H9 (cell line): Measurements from ENCODE around the gene RPL12. TPM values are rescaled to one million over a fixed set of nuclear protein-coding genes. Genes with fewer than 3 reads are reported as not detected.

Source experiments
- DNase-seq: peaks from one replicate; pipeline ENCODE4 v3.0.0-alpha.2; 2017
- H2AFZ ChIP-seq: one replicate; pipeline ENCODE4 v1.6.1; 2013; ENCODE audit warnings: mild to moderate bottlenecking, low read length, control low read depth, moderate library complexity
- H2AK5ac ChIP-seq: 2 replicates; pipeline ENCODE4 v1.6.1; 2013; ENCODE audit warnings: low read length, control low read depth, mixed read lengths; ENCODE audit not compliant: insufficient read length
- H2BK120ac ChIP-seq: one replicate; pipeline ENCODE4 v1.6.1; 2013; ENCODE audit warnings: low read depth, mild to moderate bottlenecking, low read length, control low read depth, inconsistent platforms; ENCODE audit not compliant: poor library complexity, severe bottlenecking
- H2BK12ac ChIP-seq: 2 replicates; pipeline ENCODE4 v1.6.1; 2013; ENCODE audit warnings: low read length, control low read depth, mixed read lengths, low read depth; ENCODE audit not compliant: insufficient read length
- H2BK15ac ChIP-seq: 2 replicates; pipeline ENCODE4 v1.6.1; 2013; ENCODE audit warnings: low read depth, low read length, control low read depth
- H2BK20ac ChIP-seq: one replicate; pipeline ENCODE4 v1.6.1; 2013; ENCODE audit warnings: low read depth, mild to moderate bottlenecking, low read length, control low read depth, inconsistent platforms; ENCODE audit not compliant: poor library complexity, severe bottlenecking
- H2BK5ac ChIP-seq: 2 replicates; pipeline ENCODE4 v1.6.1; 2013; ENCODE audit warnings: low read length, control low read depth, mixed read lengths; ENCODE audit not compliant: insufficient read length
- H3K14ac ChIP-seq: 2 replicates; pipeline ENCODE4 v1.6.1; 2013; ENCODE audit warnings: low read length, control low read depth; ENCODE audit not compliant: insufficient read depth
- H3K18ac ChIP-seq: 2 replicates; pipeline ENCODE4 v1.6.1; 2013; ENCODE audit warnings: low read depth, mild to moderate bottlenecking, mixed read lengths, low read length, control low read depth; ENCODE audit not compliant: insufficient read length
- H3K23ac ChIP-seq: 2 replicates; pipeline ENCODE4 v1.6.1; 2013; ENCODE audit warnings: low read length, control low read depth, mixed read lengths, low read depth; ENCODE audit not compliant: insufficient read length
- H3K23me2 ChIP-seq: 2 replicates; pipeline ENCODE4 v1.6.1; 2013; ENCODE audit warnings: low read depth, mild to moderate bottlenecking, mixed read lengths, low read length, control low read depth; ENCODE audit not compliant: insufficient read length, poor library complexity, severe bottlenecking
- H3K27ac ChIP-seq: 2 replicates; pipeline ENCODE4 v1.5.1; 2013; ENCODE audit warnings: low read length, control low read depth, mixed read lengths, low read depth; ENCODE audit not compliant: insufficient read length
- H3K27me3 ChIP-seq: 2 replicates; pipeline ENCODE4 v1.6.1; 2013; ENCODE audit warnings: low read length, control low read depth, inconsistent platforms; ENCODE audit not compliant: insufficient read depth
- H3K4ac ChIP-seq: 2 replicates; pipeline ENCODE4 v1.6.1; 2013; ENCODE audit warnings: low read depth, mild to moderate bottlenecking, control low read depth, inconsistent platforms, low read length, moderate library complexity
- H3K4me1 ChIP-seq: 2 replicates; pipeline ENCODE4 v1.6.1; 2013; ENCODE audit warnings: low read length, control low read depth, inconsistent platforms; ENCODE audit not compliant: insufficient read depth
- H3K4me2 ChIP-seq: 2 replicates; pipeline ENCODE4 v1.6.1; 2013; ENCODE audit warnings: low read length, control low read depth, mixed read lengths; ENCODE audit not compliant: insufficient read length, insufficient read depth
- H3K56ac ChIP-seq: 2 replicates; pipeline ENCODE4 v1.6.1; 2013; ENCODE audit warnings: low read depth, mild to moderate bottlenecking, mixed read lengths, low read length, control low read depth; ENCODE audit not compliant: insufficient read length
- H3K79me1 ChIP-seq: 2 replicates; pipeline ENCODE4 v1.6.1; 2013; ENCODE audit warnings: low read depth, mild to moderate bottlenecking, moderate library complexity, low read length, control low read depth, inconsistent platforms; ENCODE audit not compliant: insufficient read depth, poor library complexity, severe bottlenecking
- H3K79me2 ChIP-seq: 2 replicates; pipeline ENCODE4 v1.6.1; 2013; ENCODE audit warnings: low read length, control low read depth, inconsistent platforms; ENCODE audit not compliant: insufficient read depth
- H3K9ac ChIP-seq: 2 replicates; pipeline ENCODE4 v1.6.1; 2013; ENCODE audit warnings: low read length, control low read depth, mixed read lengths; ENCODE audit not compliant: insufficient read length; ENCODE audit errors: extremely low read depth
- H3K9me3 ChIP-seq: one replicate; pipeline ENCODE4 v1.6.1; 2013; ENCODE audit warnings: low read depth, low read length, inconsistent platforms; ENCODE audit not compliant: control insufficient read depth
- H3T11ph ChIP-seq: one replicate; pipeline ENCODE4 v1.6.1; 2013; ENCODE audit warnings: mild to moderate bottlenecking, low read length, control low read depth, inconsistent platforms
- H4K20me1 ChIP-seq: one replicate; pipeline ENCODE4 v1.6.1; 2013; ENCODE audit not compliant: control insufficient read depth, insufficient read length, insufficient read depth
- H4K5ac ChIP-seq: 2 replicates; pipeline ENCODE4 v1.6.1; 2013; ENCODE audit warnings: low read depth, mild to moderate bottlenecking, mixed read lengths, low read length, control low read depth; ENCODE audit not compliant: insufficient read length
- H4K8ac ChIP-seq: replicated peaks from 2 replicates; pipeline ENCODE4 v1.6.1; 2013; ENCODE audit warnings: low read length, control low read depth, mixed read lengths, low read depth; ENCODE audit not compliant: insufficient read length
- H4K91ac ChIP-seq: 2 replicates; pipeline ENCODE4 v1.6.1; 2013; ENCODE audit warnings: low read depth, mild to moderate bottlenecking, moderate library complexity, mixed read lengths, low read length, control low read depth; ENCODE audit not compliant: insufficient read length
- H3K27ac Mint-ChIP-seq, 3 experiments: 2 replicates in 2 of 3; 3 replicates in 1 of 3; pipeline ENCODE4 v1.8.0; 2020 to 2021; ENCODE audit warnings: mixed read lengths in 3 of 3, mild to moderate bottlenecking in 1 of 3, moderate library complexity in 1 of 3
- H3K27me3 Mint-ChIP-seq: 2 replicates; pipeline ENCODE4 v1.8.0; 2021; ENCODE audit warnings: low read depth, mild to moderate bottlenecking, moderate library complexity, mixed read lengths
- H3K36me3 Mint-ChIP-seq, 3 experiments: 2 replicates in 2 of 3; 3 replicates in 1 of 3; pipeline ENCODE4 v1.8.0; 2020 to 2021; ENCODE audit warnings: low read depth in 3 of 3, mixed read lengths in 3 of 3; ENCODE audit not compliant: insufficient read depth in 1 of 3
- H3K4me1 Mint-ChIP-seq, 2 experiments: 2 replicates each; pipeline ENCODE4 v1.8.0; 2020; ENCODE audit warnings: mixed read lengths in 2 of 2
- H3K4me3 Mint-ChIP-seq, 2 experiments: 2 replicates in 1 of 2; 3 replicates in 1 of 2; pipeline ENCODE4 v1.8.0; 2020 to 2021; ENCODE audit warnings: mild to moderate bottlenecking in 2 of 2, mixed read lengths in 2 of 2, moderate library complexity in 1 of 2
- H3K9me3 Mint-ChIP-seq, 2 experiments: 2 replicates in 1 of 2; 3 replicates in 1 of 2; pipeline ENCODE4 v1.8.0; 2020; ENCODE audit warnings: mild to moderate bottlenecking in 2 of 2, mixed read lengths in 2 of 2, moderate library complexity in 1 of 2
- CTCF ChIP-seq: fragments of 200-600 bp; sonication (generic); conservative IDR thresholded peaks from 3 replicates; pipeline ENCODE4 v1.8.0; 2021; ENCODE audit warnings: antibody characterized with exemption, mild to moderate bottlenecking
- WGBS: extraction: QIAGEN DNeasy Blood & Tissue Kit; methylation state at CpG from one replicate; pipeline ENCODE4 v1.1.7; 2013; ENCODE audit warnings: missing lambda C conversion rate, low lambda C conversion rate, mixed read lengths; ENCODE audit not compliant: insufficient read length; ENCODE audit errors: extremely low coverage; 5-methylcytosine and 5-hydroxymethylcytosine counted together
- total RNA-seq: library from RNA; stranded (reverse); gene quantifications from 2 replicates; pipeline ENCODE4 v1.2.1, GENCODE V29; 2021

The RPL12 gene
- total RNA-seq, 1 experiment from 2014 or later, result 1,710 TPM

GRCh38 chr9:127415141-127415540, 36.1 kb downstream of the RPL12 start:
- Histone ChIP-seq H3K4me2 (no peak overlapping the region), H2AK5ac (no peak overlapping the region), H3T11ph (no peak overlapping the region), H3K56ac (no peak overlapping the region), H4K5ac (no peak overlapping the region), H4K8ac (no peak overlapping the region), H2BK20ac (no peak overlapping the region), H3K14ac (no peak overlapping the region), H4K91ac (no peak overlapping the region), H2AFZ (no peak overlapping the region), H3K4ac (no peak overlapping the region), H3K27ac (no peak overlapping the region), H3K9me3 (no peaks in the 10 kb centered on the region), H3K27me3 (no peaks in the 10 kb centered on the region), H2BK120ac (no peak overlapping the region), H3K79me1 (no peaks in the 10 kb centered on the region), H2BK5ac (no peak overlapping the region), H3K9ac (no peak overlapping the region), H2BK15ac (no peak overlapping the region), H2BK12ac (no peak overlapping the region), H3K18ac (no peak overlapping the region), H3K4me1 (no peaks in the 10 kb centered on the region; the same call in 1 of the 2 replicates), H3K23me2 (no peaks in the 10 kb centered on the region), H3K79me2 (no peaks in the 10 kb centered on the region), H4K20me1 (no peaks in the 10 kb centered on the region), H3K23ac (no peak overlapping the region)
- H3K4me3 Mint-ChIP-seq, result no peak overlapping the region
- no peak overlapping the region; a peak in 1 of 7 replicates for H3K27ac Mint-ChIP-seq
- peaks cover 0 to 2% (median 2%) of the 10 kb centered on the region in 3 experiments; a peak in 2 of 7 replicates for H3K36me3 Mint-ChIP-seq
- no CpG with 5 or more reads among the region's 4 CpGs for WGBS
- peaks cover 23 to 27% of the 10 kb centered on the region in 2 experiments for H3K4me1 Mint-ChIP-seq
- no peak for TF ChIP-seq CTCF
- H3K27me3 Mint-ChIP-seq, result peaks cover 6% of the 10 kb centered on the region
- no peaks in the 10 kb centered on the region for H3K9me3 Mint-ChIP-seq
- DNase-seq, result no peak
